Measurements from ENCODE around the gene KRT74.

Gene KRT74

DNA sequence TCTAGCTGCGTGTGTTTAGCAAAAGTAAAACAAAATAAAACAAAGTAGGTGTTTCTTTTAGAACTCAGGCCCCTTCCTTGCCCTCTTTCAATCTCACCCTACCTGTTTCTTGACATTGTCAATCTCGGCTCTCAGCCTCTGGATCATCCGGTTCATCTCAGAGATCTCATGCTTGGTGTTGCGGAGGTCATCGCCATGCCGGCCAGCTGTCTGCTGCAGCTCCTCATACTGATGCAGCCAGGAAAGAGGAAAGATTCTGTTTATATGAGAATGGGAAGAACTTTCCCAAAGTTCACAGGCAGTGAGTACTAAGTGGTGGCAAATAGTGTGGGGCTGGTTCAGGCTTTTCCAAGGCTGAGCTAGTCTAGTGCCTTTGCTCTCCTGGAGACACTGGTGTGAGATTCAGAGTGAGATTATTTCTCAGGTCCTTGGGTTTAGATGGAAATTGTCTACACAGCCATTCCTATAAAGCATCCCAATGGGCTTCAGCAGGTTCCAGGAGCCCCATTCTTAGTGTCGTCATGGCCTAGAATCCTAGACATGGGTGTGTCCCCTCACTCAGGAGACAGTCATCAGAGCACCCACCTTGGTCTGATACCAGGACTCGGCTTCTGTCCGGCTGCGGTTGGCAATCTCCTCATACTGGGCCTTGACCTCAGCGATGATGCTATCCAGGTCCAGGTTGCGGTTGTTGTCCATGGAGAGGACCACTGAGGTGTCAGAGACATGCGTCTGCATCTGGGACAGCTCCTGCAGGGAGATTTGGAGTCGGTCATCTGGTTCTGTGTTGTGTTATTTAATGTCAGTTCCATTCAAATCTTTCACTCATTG is 56.4 kb downstream of the KRT74 start:
- Histone ChIP-seq H3K4me1 (ENCODE audit: insufficient read depth, poor library complexity, severe bottlenecking) (peaks cover 26% of the 10 kb centered on the region), H3K27ac (ENCODE audit: poor library complexity, severe bottlenecking) (peak overlapping the region; percentile 99), H3K27me3 (ENCODE audit: insufficient read depth, poor library complexity, severe bottlenecking) (no peaks in the 10 kb centered on the region), H3K36me3 (ENCODE audit: low read depth) (peaks cover 61% of the 10 kb centered on the region), H3K4me3 (ENCODE audit: severe bottlenecking) (peak overlapping the region; percentile 79), H3K9me3 (ENCODE audit: severe bottlenecking) (no peaks in the 10 kb centered on the region)
- DNase-seq (ENCODE audit: low spot score), result no peak
- TF ChIP-seq, protein P1, sequence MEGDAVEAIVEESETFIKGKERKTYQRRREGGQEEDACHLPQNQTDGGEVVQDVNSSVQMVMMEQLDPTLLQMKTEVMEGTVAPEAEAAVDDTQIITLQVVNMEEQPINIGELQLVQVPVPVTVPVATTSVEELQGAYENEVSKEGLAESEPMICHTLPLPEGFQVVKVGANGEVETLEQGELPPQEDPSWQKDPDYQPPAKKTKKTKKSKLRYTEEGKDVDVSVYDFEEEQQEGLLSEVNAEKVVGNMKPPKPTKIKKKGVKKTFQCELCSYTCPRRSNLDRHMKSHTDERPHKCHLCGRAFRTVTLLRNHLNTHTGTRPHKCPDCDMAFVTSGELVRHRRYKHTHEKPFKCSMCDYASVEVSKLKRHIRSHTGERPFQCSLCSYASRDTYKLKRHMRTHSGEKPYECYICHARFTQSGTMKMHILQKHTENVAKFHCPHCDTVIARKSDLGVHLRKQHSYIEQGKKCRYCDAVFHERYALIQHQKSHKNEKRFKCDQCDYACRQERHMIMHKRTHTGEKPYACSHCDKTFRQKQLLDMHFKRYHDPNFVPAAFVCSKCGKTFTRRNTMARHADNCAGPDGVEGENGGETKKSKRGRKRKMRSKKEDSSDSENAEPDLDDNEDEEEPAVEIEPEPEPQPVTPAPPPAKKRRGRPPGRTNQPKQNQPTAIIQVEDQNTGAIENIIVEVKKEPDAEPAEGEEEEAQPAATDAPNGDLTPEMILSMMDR (IDR thresholded peaks at IDR 0.05; ENCODE audit: poor library complexity, severe bottlenecking), result no peak
- ATAC-seq (ENCODE audit: low read depth), result no peak

- DNase-seq (ENCODE audit: low spot score) (no peak), ATAC-seq (ENCODE audit: low read depth) (peak; percentile 0; the same call in 1 of the 3 replicates)
- Histone ChIP-seq H3K27ac (ENCODE audit: poor library complexity, severe bottlenecking) (peak overlapping the region; percentile 99), H3K36me3 (ENCODE audit: low read depth) (peaks cover 61% of the 10 kb centered on the region), H3K9me3 (ENCODE audit: severe bottlenecking) (no peaks in the 10 kb centered on the region), H3K4me1 (ENCODE audit: insufficient read depth, poor library complexity, severe bottlenecking) (peaks cover 17% of the 10 kb centered on the region), H3K27me3 (ENCODE audit: insufficient read depth, poor library complexity, severe bottlenecking) (no peaks in the 10 kb centered on the region), H3K4me3 (ENCODE audit: severe bottlenecking) (peak overlapping the region; percentile 79)
- TF ChIP-seq, protein P1 (IDR thresholded peaks at IDR 0.05; ENCODE audit: poor library complexity, severe bottlenecking), result no peak
Observed at GRCh38 chr12:52515927-52516831, 57.5 kb downstream of the KRT74 start.

Measured in RWPE2 (cell line).